GM18520 (cell line): Measurements from ENCODE around the gene LINGO4.

Source experiments
- ATAC-seq: cut with Tn5 transposase; IDR thresholded peaks from one replicate; pipeline ENCODE4 v1.9.1; 2021; ENCODE audit not compliant: unreplicated experiment

Gene LINGO4

DNA sequence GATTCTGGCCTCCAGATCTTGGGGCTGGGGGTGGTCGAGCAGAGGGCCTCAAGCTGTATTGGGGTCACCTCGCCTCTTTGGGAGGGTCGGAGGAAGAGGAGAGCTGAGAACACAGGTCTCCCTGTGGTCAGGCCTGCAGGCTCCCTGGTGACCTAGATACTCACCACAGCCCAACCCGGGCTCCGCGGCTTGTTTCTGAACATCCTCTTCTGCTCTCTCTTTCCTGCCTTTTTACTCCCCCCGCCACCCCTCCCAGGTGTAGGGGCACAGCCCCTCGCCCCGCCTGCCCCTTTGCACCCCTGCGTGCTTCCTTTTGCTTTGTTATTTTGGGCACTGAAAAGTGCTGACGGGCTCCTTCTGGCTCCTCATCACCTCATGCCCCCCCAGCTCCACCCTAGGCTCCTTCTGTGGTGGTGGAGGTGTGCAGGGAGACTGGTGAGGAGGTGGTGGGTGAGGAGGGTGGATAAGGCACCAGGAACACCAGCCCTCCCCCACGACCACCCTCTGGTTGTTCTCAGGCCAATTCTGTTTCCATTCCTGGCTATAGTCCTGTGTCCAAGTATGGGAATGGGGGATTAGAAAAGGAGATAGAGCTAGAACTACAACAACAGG lies 10.6 kb upstream of the LINGO4 start:
- no peak for ATAC-seq

DNA sequence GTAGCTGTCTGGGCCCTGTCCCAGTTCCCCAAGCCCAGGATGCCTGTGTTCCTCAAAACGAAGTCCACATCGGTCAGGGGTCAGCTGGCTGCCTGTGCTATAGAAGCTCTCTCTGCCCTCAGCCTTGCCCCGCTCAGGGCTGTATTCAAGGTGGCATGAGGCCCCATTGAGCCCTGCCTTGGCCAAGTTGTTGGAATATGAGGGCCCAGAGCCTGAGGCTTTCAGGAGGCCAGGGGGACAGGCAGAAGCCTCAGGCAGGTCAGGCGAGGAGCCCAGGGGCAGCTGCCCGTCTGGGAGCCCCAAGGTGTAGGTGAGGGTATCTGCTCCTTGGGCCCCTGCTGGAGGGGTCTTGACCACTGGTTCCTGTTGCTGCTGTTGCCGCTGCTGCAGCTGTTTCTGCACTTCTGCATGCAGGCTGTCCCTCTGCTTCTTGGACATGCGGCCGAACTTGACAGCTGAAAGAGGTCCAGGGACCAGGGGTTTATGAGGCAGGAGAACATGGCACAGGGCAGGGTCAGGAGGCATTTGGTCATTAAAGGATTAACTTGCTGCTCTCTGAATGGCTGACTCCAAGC lies 9.8 kb upstream of the LINGO4 start:
- ATAC-seq = no peak

DNA sequence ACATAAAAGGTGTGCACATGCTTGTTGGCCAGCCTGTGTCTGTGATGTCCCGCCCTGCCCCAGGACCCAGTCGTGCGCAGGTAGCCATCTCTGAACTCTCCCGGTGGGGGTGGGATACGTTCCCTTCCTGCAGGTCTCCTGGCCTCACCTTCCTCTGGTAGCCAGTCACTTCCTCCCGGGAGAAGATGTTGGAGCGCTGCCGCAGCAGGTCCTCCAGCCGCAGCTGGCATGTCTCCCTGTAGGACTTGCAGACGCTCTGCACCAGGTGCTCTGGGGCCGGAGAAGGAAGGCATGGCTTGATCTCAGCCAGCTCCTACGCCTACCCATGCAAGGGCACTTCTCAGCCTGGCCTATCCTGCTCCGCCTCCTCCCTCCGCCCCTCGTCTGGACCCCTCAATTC lies 9.2 kb upstream of the LINGO4 start:
- ATAC-seq = no peak

GRCh38 chr1:151813271-151813977 lies 8.2 kb upstream of the LINGO4 start:
- no peak for ATAC-seq

DNA sequence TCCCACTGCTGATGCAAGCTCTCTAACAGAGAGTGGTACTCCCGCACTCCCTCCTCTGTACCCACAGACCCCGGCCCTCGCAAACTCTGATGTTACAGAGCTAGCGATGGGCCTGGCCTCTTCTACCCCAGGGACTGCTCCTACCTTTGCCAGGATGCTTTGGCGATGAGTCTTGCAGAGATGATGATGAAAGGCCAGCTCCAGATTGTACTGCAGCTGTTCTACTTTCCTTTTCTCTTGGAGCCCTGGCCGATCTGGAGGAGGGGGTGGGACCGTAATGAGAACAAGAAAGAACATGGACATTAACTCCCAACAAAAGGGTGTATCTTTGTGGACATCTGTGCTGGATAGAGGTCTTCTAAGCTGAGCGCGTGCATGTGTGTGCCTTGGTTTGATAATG lies 6.0 kb upstream of the LINGO4 start:
- no peak for ATAC-seq

DNA sequence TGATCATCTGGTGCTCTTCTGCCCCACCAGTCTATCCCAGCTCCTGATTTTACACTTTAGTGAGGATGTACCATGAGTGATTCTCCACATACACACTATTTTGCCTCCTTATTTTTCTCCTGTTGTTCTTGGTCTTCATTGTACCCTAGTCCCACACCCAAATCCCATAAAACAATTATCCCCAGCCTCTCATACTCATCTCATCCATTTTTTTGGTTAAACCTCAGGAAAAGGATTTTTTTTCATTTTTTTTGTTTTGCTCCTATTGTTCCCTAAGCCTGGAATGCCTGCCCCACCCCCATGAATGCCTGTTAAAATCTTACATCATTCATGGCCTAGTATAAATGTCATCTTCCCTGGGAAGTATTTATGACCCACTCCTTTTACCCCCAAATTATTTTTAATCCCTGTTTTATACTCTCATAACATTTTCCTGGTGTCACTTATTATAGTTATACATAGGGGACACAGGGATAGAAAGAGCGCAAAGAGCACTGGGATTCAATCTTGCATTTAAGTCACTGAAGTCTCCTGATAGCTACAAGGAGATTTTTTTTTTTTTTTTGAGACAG lies 4.9 kb upstream of the LINGO4 start:
- ATAC-seq = no peak

DNA sequence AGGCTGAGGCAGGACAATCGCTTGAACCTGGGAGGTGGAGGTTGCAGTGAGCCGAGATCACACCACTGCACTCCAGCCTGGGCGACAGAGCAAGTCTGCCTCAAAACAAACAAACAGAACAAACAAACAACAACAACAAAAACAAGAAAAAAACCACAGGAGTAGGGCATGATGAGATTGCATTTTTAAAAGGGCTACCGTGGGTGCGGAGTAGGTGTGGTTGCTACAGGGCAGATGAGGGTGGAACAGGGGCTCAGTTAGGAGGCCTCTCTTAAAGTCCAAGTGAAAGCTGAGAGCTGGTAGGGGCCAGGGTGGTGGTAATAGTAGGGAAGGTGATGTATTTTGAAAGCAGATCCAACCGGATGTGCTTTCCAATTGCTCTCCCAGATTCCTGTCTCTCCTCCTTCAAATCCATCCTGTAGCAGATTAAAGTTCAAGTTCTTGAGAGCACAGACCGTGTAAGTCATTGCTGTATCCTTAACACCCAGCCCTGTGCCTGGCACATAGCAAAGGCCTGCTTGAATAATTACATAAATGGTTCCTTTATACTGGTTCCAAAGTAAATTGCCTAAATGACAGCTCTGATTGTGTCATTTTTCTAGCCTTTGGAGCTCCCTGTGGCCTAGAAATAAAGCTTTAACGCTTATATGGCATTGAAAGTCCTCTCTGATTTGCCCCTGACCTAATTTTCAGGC lies 4.2 kb upstream of the LINGO4 start:
- no peak for ATAC-seq

GRCh38 chr1:151807766-151808165 lies 2.5 kb upstream of the LINGO4 start:
- no peak for ATAC-seq

- ATAC-seq = no peak
These were observed 1.9 kb upstream of the LINGO4 start for GRCh38 chr1:151807131-151807530.

DNA sequence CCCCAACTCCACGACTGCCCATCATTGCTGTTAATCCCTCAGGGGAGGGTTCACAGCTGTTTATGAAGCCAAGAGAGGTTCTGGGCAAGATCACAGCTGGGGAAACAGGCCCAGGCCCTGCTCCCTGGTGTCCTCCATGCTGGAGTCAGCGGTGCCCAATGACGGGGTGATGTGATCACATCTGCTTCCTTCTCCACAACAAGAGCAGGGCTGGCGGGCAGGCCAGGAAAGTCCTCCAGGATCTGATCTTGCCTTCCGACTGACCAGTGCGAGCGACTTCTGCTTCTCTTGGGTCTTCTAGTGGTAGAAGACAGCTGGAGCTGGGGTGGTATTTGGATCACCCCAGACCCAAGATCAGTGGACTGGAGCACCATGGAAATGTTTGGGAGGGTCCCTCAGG lies 951 bp upstream of the LINGO4 start:
- ATAC-seq = no peak

GRCh38 chr1:151803915-151804314 lies 1.3 kb downstream of the LINGO4 start:
- no peak for ATAC-seq

GRCh38 chr1:151803164-151803563 lies 2.1 kb downstream of the LINGO4 start:
- ATAC-seq = no peak

DNA sequence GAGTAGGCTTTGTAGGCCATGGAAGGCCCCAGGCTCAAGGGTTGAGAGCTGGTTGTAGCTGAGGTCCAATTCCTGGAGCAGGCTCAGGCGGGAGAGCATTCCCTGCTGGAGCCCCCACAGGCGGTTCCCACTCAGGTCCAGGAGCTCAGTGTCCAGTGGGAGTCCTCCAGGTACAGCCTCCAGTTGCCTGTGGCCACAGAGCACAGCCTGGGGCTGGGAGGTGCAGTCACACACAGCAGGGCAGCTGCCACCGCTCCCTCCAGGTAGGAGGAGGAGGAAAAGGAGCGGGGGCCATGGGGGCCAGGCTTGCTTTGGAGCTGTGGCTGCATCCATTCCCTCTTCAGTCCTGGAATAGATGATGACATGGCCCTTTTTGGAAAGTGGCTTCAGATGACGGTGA lies 2.8 kb downstream of the LINGO4 start:
- no peak for ATAC-seq

DNA sequence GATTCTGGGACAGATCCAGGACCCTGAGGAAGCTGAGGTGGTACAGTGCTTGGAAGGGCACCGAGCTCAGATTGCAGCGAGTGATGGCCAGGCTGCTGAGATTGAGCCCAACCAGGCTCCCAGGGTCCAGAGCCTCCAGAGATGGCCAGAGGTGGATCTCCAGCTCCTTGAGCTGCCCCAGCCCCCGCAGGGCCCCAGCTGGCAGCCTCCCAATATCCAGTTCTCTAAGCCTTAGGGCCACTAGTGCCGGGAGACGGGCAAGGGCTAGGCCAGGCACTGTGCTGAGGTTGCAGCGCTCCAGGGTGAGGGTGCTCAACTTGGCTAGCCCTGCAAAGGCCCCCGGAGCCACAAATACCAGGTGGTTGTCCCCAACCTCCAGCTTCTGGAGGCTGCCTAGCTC lies 3.4 kb downstream of the LINGO4 start:
- ATAC-seq = no peak

GRCh38 chr1:151801310-151801820 lies 3.9 kb downstream of the LINGO4 start:
- no peak for ATAC-seq

- ATAC-seq = no peak
These were observed 4.4 kb downstream of the LINGO4 start for GRCh38 chr1:151800830-151801229.

DNA sequence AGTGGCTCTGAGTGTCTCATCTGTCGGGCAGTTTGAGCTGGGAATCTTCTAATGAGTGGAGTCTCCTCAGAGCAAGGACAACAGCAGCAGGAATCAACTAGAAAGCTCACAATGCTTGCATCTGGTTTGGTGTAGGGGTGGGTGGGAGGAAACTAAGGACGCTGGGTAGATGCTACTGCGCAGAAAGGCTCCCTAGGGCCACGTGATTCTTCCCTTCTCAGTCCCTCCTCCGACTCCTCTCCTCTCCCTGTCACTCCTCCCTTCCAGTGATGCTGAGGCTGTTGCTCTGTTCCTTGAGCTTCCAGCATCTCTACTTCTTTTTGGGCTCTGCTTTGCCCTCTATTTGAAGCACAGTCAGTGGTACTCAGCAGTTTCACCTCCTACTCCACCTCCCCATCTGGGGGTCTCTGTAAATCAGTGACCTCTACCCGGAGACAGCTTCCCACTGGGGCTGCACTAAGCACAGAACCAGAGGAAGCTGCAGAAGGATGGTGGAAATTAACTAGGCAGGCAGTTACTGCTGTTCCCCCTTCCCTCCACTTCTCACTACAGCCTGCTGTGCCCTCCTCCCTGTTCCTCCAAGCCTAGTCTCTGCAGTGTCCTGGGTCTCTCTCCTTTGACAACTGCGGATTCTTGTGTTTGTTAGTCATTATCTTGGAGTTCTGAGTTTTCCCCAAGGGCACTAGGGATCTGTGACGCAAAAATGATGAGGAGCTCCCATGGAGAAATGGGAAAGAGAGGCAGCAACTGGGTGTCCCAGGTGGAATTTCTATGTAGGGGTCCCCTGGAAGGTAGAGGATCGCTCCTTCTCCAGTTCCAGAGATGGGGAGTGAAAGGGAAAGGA lies 5.8 kb downstream of the LINGO4 start:
- no peak for ATAC-seq

DNA sequence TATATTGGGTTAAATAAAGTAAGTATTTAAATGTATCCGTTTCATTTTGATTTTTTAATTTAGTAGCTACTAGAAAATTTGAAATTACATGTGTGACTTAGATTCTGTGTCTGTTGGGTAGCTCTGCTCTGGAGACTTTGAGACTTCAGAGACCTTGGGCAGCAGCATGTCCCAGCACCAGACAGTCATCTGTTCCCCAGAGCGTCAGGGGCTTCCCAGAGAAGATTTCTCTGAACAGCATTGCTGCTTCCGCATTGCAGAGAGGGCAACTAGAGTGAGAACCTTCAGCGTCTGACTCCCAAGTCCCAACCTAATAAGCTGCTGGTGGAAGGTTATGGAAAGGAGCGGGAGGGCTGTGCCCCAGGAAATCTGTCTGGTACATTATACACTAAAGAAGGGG lies 6.6 kb downstream of the LINGO4 start:
- no peak for ATAC-seq

- no peak for ATAC-seq
These were observed 14.1 kb downstream of the LINGO4 start for GRCh38 chr1:151790940-151791651.
